Stimulated activated CD8-positive, alpha-beta memory T cell treated with anti-CD3 and anti-CD28 coated beads, Interleukin-2, amount 100 ng/mL, for 48 hours (primary cell): Measurements from ENCODE around the gene UBXN6.

ENCODE experiments used
- DNase-seq, 2 donors: peaks; one replicate each; pipeline ENCODE4 v3.0.0-alpha.2; 2020; ENCODE audit warnings: low read depth in 2 of 2

UBXN6 gene

GRCh38 chr19:4456843-4457653, 546 bp downstream of the UBXN6 start:
- DNase-seq = peak in 1 of 2 donors; percentile 37

DNA sequence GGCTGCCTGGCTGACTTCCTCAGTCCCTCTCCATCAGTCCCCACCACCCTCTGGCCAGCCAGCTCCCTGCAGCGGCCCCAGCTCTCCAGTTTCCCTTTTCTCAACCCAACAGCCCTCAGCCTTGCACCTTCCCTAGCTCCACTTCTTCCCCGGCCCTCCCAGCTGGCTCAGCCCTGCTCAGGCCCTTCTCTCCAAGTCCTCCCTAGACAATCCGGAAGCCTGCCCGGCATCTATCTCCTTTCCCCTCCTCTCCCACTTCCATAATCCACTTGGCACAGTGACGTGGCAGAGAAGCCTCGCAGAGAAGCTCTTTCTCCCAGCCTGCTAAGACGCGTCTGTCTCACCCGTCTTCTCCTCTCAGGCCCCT, 1.1 kb downstream of the UBXN6 start:
- no peak for DNase-seq

GRCh38 chr19:4455719-4456475, 1.7 kb downstream of the UBXN6 start:
- DNase-seq = no peak

- no peak for DNase-seq
These were observed 2.6 kb downstream of the UBXN6 start for GRCh38 chr19:4454747-4455718.

- no peak for DNase-seq
These were observed 4.1 kb downstream of the UBXN6 start for GRCh38 chr19:4453232-4454179.

DNA sequence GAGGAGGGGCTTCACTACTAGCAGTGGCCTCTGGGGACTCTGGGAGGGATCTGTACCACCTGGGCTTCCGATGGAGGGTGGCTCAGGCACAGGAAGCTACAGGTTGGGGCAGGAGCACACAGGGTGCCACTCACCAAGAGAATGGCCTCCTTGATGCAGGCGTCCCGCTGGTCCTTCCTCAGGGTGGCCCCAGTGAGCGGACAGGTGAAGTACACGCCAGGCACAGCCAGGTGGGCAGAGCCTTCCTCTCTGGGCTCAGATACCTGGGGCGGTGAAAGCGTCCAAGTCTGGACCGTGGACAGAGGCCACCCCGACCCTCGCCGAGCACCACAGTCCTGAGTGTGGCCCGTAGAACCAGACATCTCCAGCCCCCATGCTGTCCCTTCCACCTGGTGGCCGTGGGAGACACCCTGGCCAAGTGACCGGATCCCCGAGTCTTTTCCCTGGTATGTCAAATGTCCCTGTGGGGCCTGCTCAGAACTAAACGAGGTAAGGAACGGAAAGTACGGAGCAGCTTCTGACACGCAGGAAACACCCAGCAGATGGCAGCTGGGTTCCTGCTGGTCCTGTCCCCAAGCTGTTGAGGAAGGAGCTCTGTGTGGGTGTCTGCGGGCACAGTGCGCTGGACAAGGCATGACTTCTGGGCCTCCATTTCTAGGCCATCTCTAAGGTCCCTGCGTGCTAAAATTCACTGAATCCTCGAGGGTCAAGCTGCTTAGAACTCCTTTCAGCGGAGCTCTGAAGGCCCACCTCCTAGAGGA, 5.2 kb downstream of the UBXN6 start:
- no peak for DNase-seq

DNA sequence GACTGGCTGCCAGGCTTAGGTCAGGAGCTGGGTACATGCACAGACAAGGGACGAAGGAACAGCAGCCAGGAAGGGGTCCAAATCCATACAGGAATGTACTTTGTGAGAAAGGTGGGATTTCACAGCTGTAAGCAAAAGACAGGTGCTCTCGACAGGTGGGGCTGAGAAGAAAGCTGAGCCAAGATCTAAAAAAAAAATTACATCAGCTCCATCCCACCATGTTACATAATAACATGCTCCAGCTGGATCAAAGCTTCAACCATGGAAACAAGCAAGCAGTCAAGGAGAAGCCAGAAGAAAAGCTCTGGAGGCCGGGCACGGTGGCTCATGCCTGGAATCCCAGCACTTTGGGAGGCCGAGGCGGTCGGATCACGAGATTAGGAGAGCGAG, 8.0 kb downstream of the UBXN6 start:
- DNase-seq = no peak

DNA sequence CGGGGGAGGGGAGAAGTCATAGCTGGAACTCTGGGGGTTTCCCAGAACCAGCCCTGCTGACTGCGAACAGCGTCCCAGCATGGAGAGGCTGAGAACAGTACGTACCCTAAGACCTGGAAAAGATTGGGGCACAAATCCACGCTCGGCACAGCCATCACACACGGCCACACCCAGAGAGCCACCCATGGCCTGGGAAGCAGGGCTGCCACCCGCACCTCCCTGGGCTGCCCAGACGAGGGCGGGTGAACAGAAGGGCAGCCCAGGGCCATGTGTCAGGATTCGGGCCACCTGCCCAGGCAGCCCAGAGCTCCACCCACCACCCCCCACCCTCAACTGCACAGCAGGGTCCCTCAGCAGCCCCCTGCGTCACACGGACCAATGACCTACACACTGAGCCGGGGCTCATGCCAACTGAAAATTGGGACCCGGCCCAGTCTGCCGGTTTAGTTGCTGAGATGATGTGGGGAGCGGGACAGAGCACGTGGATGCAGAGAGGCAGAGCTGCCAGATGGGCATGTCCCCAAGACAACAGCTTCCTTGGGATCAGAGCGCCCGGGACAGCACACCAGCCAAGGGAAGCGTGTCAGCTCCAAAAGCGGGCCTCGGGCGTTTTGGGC, 8.5 kb downstream of the UBXN6 start:
- no peak for DNase-seq

DNA sequence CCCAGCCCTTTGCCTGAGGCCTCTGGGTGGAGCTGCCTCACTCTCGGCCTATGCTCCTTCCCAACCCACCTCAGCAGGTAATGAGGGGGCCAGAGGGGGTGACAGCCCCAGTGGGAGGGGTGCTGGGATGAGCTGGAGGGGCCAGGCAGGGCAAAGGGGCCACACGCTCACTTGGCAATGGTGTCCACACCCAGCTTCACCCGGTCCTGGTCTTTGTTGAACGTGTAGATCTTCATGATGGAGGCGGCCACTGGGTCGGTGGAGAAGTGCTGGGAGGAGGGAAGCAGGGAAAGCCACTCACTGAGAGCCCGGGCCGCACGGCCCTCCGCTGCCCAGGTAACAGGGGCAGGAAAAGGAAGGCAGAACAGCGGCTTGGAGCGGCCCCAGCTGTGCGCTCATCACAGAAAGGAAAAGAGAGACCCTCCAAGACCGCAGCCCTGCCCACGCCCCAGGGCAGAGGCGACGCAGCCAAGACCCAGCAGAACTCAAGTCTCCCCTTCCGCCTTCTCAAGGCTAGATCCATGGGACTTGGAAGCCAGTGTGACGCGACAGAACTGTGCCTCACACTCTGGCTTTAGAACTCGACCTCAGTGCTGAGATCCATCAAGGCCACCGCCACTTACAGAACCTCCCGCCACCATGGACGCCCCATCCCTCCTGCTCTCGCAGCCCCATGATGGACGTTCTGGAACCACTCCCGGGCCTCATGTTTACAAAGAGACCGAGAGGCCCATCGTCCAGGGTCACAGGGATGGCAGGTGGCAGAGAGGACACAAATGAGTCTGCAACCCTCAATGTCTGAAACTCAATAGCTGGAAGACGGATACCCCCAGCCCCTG, 9.2 kb downstream of the UBXN6 start:
- no peak for DNase-seq

DNA sequence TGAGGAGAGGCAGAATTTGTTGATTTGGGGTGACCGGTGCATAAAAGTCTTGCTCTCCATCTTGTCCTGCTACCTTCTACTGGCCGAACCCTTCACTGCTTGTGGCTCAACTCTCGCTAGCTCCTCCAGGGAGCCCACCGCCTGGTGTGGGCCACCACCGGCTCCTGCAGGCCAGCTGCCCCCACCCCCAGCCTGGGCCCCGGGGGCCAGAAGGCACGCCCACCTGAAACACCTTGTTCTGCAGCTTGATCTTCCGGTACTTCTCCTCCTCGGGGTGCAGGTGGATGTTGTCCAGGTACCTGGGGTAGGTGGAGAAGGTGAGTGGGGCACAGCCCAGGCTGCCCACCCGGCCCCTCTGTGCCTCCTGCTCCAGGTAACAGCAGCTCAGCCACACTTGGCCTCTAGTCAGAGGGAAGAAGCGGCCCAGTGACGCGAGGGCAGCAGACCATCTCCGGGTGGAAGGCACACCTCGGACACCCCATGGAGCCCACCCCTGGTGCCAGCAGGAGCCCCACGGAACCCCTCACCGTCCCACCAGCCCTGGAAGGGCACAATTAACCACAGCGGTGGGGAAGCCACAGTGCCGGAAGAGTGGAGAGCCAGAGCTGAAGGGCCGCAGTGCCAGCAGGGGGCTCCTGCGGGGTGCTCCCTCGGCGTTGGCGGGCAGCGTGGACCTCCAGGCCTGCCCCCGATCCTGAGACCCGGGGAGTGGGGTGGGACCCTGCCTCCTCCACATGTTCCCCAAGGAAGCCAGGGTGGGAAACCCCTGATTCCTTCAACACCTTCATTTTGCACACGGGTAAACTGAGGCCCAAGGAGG, 10.1 kb downstream of the UBXN6 start:
- no peak for DNase-seq

DNA sequence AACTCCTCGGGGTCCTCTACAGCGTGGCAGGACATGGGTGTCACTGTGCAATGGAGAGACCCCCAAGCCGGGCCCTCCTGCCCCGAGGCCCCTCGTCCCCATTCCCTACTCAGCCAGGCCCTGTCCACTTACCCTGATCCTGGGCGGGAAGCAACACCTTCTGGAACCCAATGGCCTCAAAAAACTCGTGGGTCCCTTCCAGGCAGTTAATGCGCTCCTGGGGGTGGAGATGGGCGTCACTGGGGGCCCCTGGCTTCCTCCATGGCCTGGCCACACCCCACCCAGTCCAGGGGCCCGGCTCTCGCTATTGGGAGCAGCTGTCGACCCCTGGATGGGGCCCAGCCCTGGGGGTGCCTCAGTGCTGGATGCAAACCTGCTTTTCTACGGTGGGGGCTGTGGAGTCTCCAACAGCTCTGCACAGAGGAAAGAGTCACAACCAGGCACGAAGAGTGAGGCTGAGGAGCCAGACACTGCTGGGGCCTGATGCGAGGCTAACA, 10.8 kb downstream of the UBXN6 start:
- DNase-seq = no peak

- DNase-seq = no peak
These were observed 11.5 kb downstream of the UBXN6 start for GRCh38 chr19:4445963-4446703.

DNA sequence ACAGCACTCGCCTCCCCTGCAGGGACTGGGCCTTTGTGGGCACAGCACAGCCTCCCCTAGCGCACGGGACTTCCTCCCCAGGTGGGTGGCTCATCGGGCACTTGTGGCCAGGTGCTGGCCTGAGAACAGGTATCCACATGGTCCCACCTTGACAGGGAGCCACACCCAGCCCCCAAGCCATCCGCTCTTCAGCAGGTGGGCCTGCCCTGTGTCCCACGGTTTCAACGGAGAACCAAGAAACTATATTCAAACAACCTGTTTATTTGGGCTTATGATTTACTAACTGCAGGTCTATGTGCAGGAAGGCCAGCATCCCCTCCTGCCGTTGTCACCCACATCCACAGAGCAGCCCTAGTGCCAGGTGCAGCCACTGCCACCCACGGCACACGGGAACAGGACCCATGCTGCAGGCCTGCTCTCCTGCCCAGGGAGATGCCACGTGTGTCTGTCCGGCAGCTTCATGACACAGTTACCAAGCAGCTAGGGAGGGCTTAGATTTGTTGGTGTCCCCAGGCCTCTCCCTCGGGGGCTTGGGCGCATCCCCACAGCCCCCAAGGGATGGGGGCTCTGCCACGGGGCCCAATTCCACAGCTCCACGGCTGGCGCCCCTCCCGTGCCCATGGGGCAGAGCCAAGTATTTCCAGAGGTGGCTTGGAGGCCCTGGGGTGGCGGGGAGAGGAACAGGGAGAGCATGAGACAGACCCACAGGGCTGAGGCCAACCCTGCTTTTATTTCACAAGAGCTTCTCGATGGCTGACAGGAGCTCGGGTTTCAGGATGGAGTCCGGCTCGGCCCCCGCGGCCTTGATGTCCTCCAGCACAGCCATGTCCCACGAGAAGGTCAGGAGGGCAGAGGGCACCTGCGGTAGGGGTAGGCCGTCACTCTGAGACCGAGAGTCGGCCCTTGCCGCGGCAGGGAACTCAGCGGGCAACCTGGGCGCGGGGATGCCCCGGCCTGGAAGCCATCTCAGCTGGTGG, 12.5 kb downstream of the UBXN6 start:
- DNase-seq = no peak

- no peak for DNase-seq
These were observed 13.4 kb downstream of the UBXN6 start for GRCh38 chr19:4443966-4444764.

GRCh38 chr19:4443188-4443587, 14.4 kb downstream of the UBXN6 start:
- DNase-seq = no peak
